WI38 (cell line): Measurements from ENCODE around the gene IL1RN.
"Not testable (repeated sequence)": the region's sequence is repeated elsewhere in the genome, so short reads cannot be mapped to it uniquely, and the experiment has no call there.

Experiments
- H3K4me3 ChIP-seq: 2 replicates; pipeline ENCODE4 v1.5.1; 2011; ENCODE audit warnings: low read depth, mild to moderate bottlenecking, control low read depth, low read length
- TF ChIP-seq, protein P1 (sequence below): IDR thresholded peaks from 2 replicates; pipeline ENCODE4 v1.5.1; 2012; ENCODE audit warnings: low read depth, mild to moderate bottlenecking, control low read depth, low read length

The IL1RN gene

GRCh38 chr2:113093613-113093977 is 33.8 kb upstream of the IL1RN start:
- TF ChIP-seq, protein P1, sequence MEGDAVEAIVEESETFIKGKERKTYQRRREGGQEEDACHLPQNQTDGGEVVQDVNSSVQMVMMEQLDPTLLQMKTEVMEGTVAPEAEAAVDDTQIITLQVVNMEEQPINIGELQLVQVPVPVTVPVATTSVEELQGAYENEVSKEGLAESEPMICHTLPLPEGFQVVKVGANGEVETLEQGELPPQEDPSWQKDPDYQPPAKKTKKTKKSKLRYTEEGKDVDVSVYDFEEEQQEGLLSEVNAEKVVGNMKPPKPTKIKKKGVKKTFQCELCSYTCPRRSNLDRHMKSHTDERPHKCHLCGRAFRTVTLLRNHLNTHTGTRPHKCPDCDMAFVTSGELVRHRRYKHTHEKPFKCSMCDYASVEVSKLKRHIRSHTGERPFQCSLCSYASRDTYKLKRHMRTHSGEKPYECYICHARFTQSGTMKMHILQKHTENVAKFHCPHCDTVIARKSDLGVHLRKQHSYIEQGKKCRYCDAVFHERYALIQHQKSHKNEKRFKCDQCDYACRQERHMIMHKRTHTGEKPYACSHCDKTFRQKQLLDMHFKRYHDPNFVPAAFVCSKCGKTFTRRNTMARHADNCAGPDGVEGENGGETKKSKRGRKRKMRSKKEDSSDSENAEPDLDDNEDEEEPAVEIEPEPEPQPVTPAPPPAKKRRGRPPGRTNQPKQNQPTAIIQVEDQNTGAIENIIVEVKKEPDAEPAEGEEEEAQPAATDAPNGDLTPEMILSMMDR, result no peak
- H3K4me3 ChIP-seq, result no peak overlapping the region

- H3K4me3 ChIP-seq, result not testable (repeated sequence)
Measured at GRCh38 chr2:113096306-113096705, 31.1 kb upstream of the IL1RN start.

- not testable (repeated sequence) for H3K4me3 ChIP-seq
Measured at GRCh38 chr2:113096842-113097618, 30.4 kb upstream of the IL1RN start.

GRCh38 chr2:113098041-113098440 is 29.4 kb upstream of the IL1RN start:
- no peak overlapping the region for H3K4me3 ChIP-seq
- TF ChIP-seq, protein P1, result no peak

- TF ChIP-seq, protein P1, result no peak
- H3K4me3 ChIP-seq, result no peak overlapping the region
Measured at GRCh38 chr2:113098532-113098931, 28.9 kb upstream of the IL1RN start.

DNA sequence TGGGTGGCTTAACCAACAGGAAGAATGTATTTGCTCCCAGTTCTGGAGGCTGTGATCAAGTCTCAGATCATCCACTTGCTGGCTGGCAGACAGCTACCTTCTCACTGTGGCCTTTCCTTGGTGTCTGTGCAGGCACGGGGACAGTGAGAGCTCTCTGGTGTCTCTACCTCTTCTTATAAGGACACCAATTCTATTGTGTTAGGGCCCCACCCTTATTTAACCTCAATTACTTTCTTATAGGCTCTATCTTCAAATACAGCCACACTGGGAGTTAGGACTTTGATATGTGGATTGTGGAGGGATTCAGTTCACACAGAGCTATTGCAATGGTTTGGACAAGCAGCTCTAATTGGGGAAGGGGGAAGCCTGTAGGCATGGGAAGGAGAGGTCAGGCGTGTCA is 25.3 kb upstream of the IL1RN start:
- no peak overlapping the region for H3K4me3 ChIP-seq
- TF ChIP-seq, protein P1, result no peak

DNA sequence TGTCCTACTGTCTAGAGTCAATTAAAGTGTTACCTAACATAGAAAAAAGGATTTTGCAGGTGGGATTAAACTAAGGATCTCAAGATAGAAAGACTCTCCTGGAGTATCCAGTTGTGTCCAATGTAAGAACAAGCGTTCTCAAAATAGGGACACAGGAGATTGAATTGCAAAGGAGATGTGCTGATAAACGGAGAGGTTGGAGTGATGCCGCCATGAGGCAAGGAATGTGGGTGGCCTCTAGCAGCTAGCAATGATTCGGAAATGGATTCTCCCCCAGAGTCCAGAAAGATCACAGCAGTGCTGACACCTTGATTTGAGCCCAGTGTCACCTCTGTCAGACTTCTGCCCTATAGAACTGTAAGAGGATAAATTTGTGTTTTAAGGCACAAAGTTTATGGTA is 24.1 kb upstream of the IL1RN start:
- H3K4me3 ChIP-seq, result no peak overlapping the region
- TF ChIP-seq, protein P1, result no peak

DNA sequence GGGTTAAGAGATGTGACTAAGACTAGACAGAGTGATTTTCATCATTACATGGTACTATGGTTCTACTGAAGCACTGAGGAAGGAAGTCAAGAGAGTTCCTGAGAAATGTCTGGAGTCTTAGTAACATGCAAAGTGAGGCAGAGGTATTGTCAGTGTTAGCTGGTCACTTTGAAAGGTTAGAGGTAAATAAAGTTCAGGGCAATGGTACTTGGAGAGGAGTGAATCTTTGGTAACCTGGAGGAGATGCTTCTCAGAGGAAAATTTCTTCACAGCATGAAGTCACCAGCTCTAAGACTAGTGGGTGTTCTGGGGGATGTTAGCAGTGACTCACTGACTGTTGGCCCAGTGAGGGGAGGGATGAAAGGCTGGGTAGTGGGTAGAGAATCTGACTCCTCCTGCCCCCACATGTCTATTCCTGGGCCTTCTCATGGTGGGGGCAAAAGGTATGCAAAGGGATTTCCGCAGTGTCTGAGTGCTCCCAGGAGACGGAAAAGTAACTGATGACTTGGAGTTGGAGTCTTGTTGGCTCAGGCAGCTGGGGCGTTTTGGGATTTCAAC is 23.3 kb upstream of the IL1RN start:
- H3K4me3 ChIP-seq, result no peak overlapping the region
- TF ChIP-seq, protein P1, result no peak
